HepG2 (cell line): ENCODE data around the gene CDK2. TPM values are rescaled to one million over a fixed set of nuclear protein-coding genes. Genes with fewer than 3 reads are reported as not detected.
A peak's percentile ranks its signal among the peaks of the same experiment; 100 is the strongest.

Experiments
- ARID2 ChIP-seq: sonication (generic); formaldehyde crosslinking; IDR thresholded peaks from 2 replicates; pipeline ENCODE4 v1.8.1; 2022; ENCODE audit warnings: mild to moderate bottlenecking, missing genetic modification reagents, borderline replicate concordance
- CHD4 ChIP-seq: fragments of 200-600 bp; sonication (generic); IDR thresholded peaks from 2 replicates; pipeline ENCODE4 v1.7.0; 2017; ENCODE audit warnings: mild to moderate bottlenecking, low read length, borderline replicate concordance
- FOSL2 ChIP-seq: sonication (generic); formaldehyde crosslinking; IDR thresholded peaks from 2 replicates; pipeline ENCODE4 v1.4.0; 2020; ENCODE audit warnings: missing genetic modification reagents
- HNF4G ChIP-seq, 2 experiments: sonication (generic) in 1 of 2; formaldehyde crosslinking in 1 of 2; IDR thresholded peaks; 2 replicates each; pipeline versions ENCODE4 v1.4.0 to v1.6.1; 2011 to 2020; ENCODE audit warnings: borderline replicate concordance in 2 of 2, low read depth in 2 of 2, mild to moderate bottlenecking in 2 of 2, low read length in 1 of 2, missing genetic modification reagents in 1 of 2, moderate library complexity in 1 of 2
- HOXA5 ChIP-seq: sonication (generic); formaldehyde crosslinking; IDR thresholded peaks from 2 replicates; pipeline ENCODE4 v1.4.0; 2020; ENCODE audit warnings: missing genetic modification reagents
- MAFK ChIP-seq, 2 experiments: IDR thresholded peaks in 1 of 2; conservative IDR thresholded peaks in 1 of 2; 2 replicates each; pipeline ENCODE4 v1.6.1; 2011; ENCODE audit warnings: improper control_type of control experiment in 2 of 2, low read length in 2 of 2
- PHF20 ChIP-seq: sonication (generic); formaldehyde crosslinking; IDR thresholded peaks from 2 replicates; pipeline ENCODE4 v1.5.0; 2020; ENCODE audit warnings: mild to moderate bottlenecking, missing genetic modification reagents
- RARG ChIP-seq: sonication (generic); formaldehyde crosslinking; IDR thresholded peaks from 2 replicates; pipeline ENCODE4 v1.4.0; 2020; ENCODE audit warnings: low read depth, mild to moderate bottlenecking, missing genetic modification reagents
- RELA ChIP-seq: sonication (generic); formaldehyde crosslinking; IDR thresholded peaks from 2 replicates; pipeline ENCODE4 v1.4.0; 2020; ENCODE audit warnings: missing genetic modification reagents
- REXO4 ChIP-seq: sonication (generic); formaldehyde crosslinking; IDR thresholded peaks from 2 replicates; pipeline ENCODE4 v1.8.0; 2022; ENCODE audit warnings: missing genetic modification reagents, mild to moderate bottlenecking, borderline replicate concordance
- SMARCC2 ChIP-seq: fragments of 450-650 bp; IDR thresholded peaks from 2 replicates; pipeline ENCODE4 v1.6.1; 2017; ENCODE audit warnings: antibody characterized with exemption, mild to moderate bottlenecking
- SMYD3 ChIP-seq: sonication (generic); formaldehyde crosslinking; IDR thresholded peaks from 2 replicates; pipeline ENCODE4 v1.8.1; 2023; ENCODE audit warnings: mild to moderate bottlenecking, missing genetic modification reagents
- ZC3H13 ChIP-seq: sonication (generic); formaldehyde crosslinking; IDR thresholded peaks from 2 replicates; pipeline ENCODE4 v1.8.1; 2023; ENCODE audit warnings: mild to moderate bottlenecking, missing genetic modification reagents, moderate library complexity
- ZFP82 ChIP-seq: sonication (generic); formaldehyde crosslinking; IDR thresholded peaks from 2 replicates; pipeline ENCODE4 v1.5.1; 2020; ENCODE audit warnings: mild to moderate bottlenecking, missing genetic modification reagents, borderline replicate concordance
- ZFY ChIP-seq: sonication (generic); formaldehyde crosslinking; IDR thresholded peaks from 2 replicates; pipeline ENCODE4 v1.4.0; 2020; ENCODE audit warnings: missing genetic modification reagents
- ZNF260 ChIP-seq: sonication (generic); formaldehyde crosslinking; IDR thresholded peaks from 2 replicates; pipeline ENCODE4 v1.4.0; 2020; ENCODE audit warnings: missing genetic modification reagents, low read depth, mild to moderate bottlenecking, borderline replicate concordance
- ZNF350 ChIP-seq: sonication (generic); formaldehyde crosslinking; IDR thresholded peaks from 2 replicates; pipeline ENCODE4 v1.4.0; 2020; ENCODE audit warnings: mild to moderate bottlenecking, low read depth, missing genetic modification reagents, borderline replicate concordance
- ZNF530 ChIP-seq: sonication (generic); formaldehyde crosslinking; IDR thresholded peaks from 2 replicates; pipeline ENCODE4 v1.5.0; 2020; ENCODE audit warnings: low read depth, mild to moderate bottlenecking, missing genetic modification reagents
- ZNF552 ChIP-seq: sonication (generic); formaldehyde crosslinking; IDR thresholded peaks from 2 replicates; pipeline ENCODE4 v1.9.0; 2022; ENCODE audit warnings: missing genetic modification reagents, mild to moderate bottlenecking, borderline replicate concordance
- ZNF607 ChIP-seq: sonication (generic); formaldehyde crosslinking; IDR thresholded peaks from 2 replicates; pipeline ENCODE4 v1.5.1; 2020; ENCODE audit warnings: missing genetic modification reagents, mild to moderate bottlenecking, borderline replicate concordance
- ZNF782 ChIP-seq: sonication (generic); formaldehyde crosslinking; IDR thresholded peaks from 2 replicates; pipeline ENCODE4 v1.4.0; 2020; ENCODE audit warnings: missing genetic modification reagents, mild to moderate bottlenecking, borderline replicate concordance
- ZNF83 ChIP-seq: sonication (generic); formaldehyde crosslinking; IDR thresholded peaks from 2 replicates; pipeline ENCODE4 v1.4.0; 2020; ENCODE audit warnings: missing genetic modification reagents, mild to moderate bottlenecking, borderline replicate concordance
- ZNF850 ChIP-seq: sonication (generic); formaldehyde crosslinking; conservative IDR thresholded peaks from 2 replicates; pipeline ENCODE4 v1.9.0; 2021; ENCODE audit warnings: mild to moderate bottlenecking, missing genetic modification reagents
- polyA plus RNA-seq, 8 experiments: library from polyadenylated mRNA; depleted of rRNA in 3 of 8; stranded (reverse) in 7 of 8; unstranded in 1 of 8; fragments of >200 nt; fragmentation: Illumina TruSeq in 4 of 8; extraction: Trizol in 4 of 8; gene quantifications; 2 replicates each; pipeline versions ENCODE4 v1.2.1 to v1.2.3, GENCODE V29; 2011 to 2016; ENCODE audit warnings: low read depth in 4 of 8, missing spikeins in 1 of 8, mixed read lengths in 1 of 8; ENCODE audit not compliant: insufficient read depth in 1 of 8
- total RNA-seq, 5 experiments: library from RNA; depleted of rRNA; stranded (reverse); fragments of >200 nt; fragmentation: Illumina TruSeq; extraction: Trizol; gene quantifications; 2 replicates each; pipeline ENCODE4 v1.2.3, GENCODE V29; 2016; ENCODE audit warnings: low read depth in 1 of 5
- TF ChIP-seq, protein P1 (sequence below): sonication (generic); formaldehyde crosslinking; IDR thresholded peaks from 2 replicates; pipeline ENCODE4 v1.8.0; 2022; ENCODE audit warnings: missing genetic modification reagents, mild to moderate bottlenecking, moderate library complexity, borderline replicate concordance
- TF ChIP-seq, protein P2 (sequence below): IDR thresholded peaks from 2 replicates; pipeline ENCODE4 v1.6.1; 2016; ENCODE audit warnings: mild to moderate bottlenecking, missing biosample characterization, missing genetic modification reagents
- TF ChIP-seq, protein P3 (sequence below): sonication (generic); formaldehyde crosslinking; IDR thresholded peaks from 2 replicates; pipeline ENCODE4 v1.8.1; 2023; ENCODE audit warnings: mild to moderate bottlenecking, inconsistent platforms, moderate library complexity, missing genetic modification reagents, borderline replicate concordance

The CDK2 gene
- total and polyA plus RNA-seq, 2 of the 13 experiments (the other 11 are each of a cell fraction or from before 2014, with no cell fraction given): 47.5 to 52.6 TPM

DNA sequence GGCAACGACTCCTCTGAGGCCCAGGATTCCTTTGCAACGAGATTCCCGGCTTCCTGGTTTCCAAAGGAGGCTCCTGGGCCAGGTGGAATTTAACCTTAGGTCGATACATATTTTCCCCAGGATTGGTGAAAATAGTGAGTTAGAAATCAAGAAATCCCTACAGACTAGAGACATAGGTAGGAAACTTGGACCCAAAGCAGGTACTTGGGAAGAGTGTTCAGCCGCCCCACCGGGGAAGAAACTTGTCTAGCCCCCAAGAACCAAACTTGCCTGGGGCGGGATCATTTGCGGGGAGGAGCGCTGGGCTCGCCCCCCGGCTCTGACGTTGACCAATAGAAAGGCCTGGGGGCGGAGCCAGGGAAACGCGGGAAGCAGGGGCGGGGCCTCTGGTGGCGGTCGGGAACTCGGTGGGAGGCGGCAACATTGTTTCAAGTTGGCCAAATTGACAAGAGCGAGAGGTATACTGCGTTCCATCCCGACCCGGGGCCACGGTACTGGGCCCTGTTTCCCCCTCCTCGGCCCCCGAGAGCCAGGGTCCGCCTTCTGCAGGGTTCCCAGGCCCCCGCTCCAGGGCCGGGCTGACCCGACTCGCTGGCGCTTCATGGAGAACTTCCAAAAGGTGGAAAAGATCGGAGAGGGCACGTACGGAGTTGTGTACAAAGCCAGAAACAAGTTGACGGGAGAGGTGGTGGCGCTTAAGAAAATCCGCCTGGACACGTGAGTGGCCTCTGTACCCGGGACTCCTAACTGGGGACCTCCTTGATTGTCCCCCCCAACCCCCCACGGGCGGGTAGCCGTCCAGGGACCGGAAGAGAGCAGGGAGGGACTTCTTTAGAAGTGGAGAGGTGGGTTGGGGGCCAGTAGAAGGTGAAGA, at the start of gene CDK2 (continued):
- TF ChIP-seq ZNF607 (CRISPR knock-in tag) (no peak), ZNF350 (CRISPR knock-in tag) (no peak), ZNF782 (peak; percentile 64; the same call in 1 of the 2 replicates), ZFP82 (no peak), ZNF850 (CRISPR knock-in tag) (no peak), ZFY (CRISPR knock-in tag) (peak; percentile 67; the same call in 1 of the 2 replicates), PHF20 (peak; percentile 65; the same call in 1 of the 2 replicates), FOSL2 (no peak), RARG (no peak), ZNF260 (CRISPR knock-in tag) (no peak), CHD4 (0 out of 2 replicates have a peak, but pooled peaks have one; percentile 32), ARID2 (CRISPR knock-in tag) (no peak; the same call in 1 of the 2 replicates), HOXA5 (CRISPR knock-in tag) (no peak), HNF4G (IDR thresholded peaks at IDR 0.05; ENCODE audit: borderline replicate concordance, low read depth, low read length) (no peak), HNF4G (CRISPR knock-in tag; IDR thresholded peaks at IDR 0.05; ENCODE audit: borderline replicate concordance, low read depth) (no peak), RELA (CRISPR knock-in tag) (no peak), MAFK (conservative IDR thresholded peaks at IDR 0.05 in 1 of 2, IDR thresholded peaks at IDR 0.05 in 1 of 2; ENCODE audit: low read length in 2 of 2) (no peak), ZC3H13 (CRISPR knock-in tag) (no peak), SMARCC2 (no peak), REXO4 (CRISPR knock-in tag) (no peak), ZNF552 (CRISPR knock-in tag) (no peak), ZNF83 (CRISPR knock-in tag) (no peak), ZNF530 (CRISPR knock-in tag) (no peak), SMYD3 (CRISPR knock-in tag) (no peak)
- TF ChIP-seq, protein P1, sequence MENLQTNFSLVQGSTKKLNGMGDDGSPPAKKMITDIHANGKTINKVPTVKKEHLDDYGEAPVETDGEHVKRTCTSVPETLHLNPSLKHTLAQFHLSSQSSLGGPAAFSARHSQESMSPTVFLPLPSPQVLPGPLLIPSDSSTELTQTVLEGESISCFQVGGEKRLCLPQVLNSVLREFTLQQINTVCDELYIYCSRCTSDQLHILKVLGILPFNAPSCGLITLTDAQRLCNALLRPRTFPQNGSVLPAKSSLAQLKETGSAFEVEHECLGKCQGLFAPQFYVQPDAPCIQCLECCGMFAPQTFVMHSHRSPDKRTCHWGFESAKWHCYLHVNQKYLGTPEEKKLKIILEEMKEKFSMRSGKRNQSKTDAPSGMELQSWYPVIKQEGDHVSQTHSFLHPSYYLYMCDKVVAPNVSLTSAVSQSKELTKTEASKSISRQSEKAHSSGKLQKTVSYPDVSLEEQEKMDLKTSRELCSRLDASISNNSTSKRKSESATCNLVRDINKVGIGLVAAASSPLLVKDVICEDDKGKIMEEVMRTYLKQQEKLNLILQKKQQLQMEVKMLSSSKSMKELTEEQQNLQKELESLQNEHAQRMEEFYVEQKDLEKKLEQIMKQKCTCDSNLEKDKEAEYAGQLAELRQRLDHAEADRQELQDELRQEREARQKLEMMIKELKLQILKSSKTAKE: no peak
- TF ChIP-seq, protein P2, sequence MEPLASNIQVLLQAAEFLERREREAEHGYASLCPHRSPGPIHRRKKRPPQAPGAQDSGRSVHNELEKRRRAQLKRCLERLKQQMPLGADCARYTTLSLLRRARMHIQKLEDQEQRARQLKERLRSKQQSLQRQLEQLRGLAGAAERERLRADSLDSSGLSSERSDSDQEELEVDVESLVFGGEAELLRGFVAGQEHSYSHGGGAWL (CRISPR knock-in tag): no peak
- TF ChIP-seq, protein P3, sequence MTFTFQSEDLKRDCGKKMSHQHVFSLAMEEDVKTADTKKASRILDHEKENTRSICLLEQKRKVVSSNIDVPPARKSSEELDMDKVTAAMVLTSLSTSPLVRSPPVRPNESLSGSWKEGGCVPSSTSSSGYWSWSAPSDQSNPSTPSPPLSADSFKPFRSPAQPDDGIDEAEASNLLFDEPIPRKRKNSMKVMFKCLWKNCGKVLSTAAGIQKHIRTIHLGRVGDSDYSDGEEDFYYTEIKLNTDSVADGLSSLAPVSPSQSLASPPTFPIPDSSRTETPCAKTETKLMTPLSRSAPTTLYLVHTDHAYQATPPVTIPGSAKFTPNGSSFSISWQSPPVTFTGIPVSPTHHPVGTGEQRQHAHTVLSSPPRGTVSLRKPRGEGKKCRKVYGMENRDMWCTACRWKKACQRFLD (CRISPR knock-in tag): peak; percentile 28; the same call in 1 of the 2 replicates
